ENCODE measurements around the gene PDE4B.

The PDE4B gene

GRCh38 chr1:66271216-66271903, 478.7 kb downstream of the PDE4B start:
- peak; percentile 44 for DNase-seq

DNA sequence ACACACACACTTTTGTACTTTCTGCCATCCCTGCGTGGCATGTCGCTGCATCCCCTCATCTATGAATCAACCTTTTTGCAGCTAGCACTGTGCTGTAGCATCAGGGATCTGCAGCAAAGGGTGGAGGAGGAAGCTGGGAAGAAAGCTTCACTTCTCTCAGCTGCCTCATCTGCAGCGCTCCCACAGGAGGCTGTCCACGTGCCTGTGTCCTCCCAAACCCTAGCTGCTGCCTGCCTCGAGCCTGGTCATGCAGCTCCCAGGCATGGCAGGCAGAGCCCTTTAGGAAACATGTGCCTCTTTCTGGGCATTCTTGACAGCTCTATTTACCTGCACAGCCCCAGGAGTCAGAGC, 479.2 kb downstream of the PDE4B start:
- no peak for DNase-seq

- DNase-seq = no peak
Measured at GRCh38 chr1:66273656-66274055, 481.0 kb downstream of the PDE4B start.

- no peak for DNase-seq
Measured at GRCh38 chr1:66274634-66275033, 481.9 kb downstream of the PDE4B start.

DNA sequence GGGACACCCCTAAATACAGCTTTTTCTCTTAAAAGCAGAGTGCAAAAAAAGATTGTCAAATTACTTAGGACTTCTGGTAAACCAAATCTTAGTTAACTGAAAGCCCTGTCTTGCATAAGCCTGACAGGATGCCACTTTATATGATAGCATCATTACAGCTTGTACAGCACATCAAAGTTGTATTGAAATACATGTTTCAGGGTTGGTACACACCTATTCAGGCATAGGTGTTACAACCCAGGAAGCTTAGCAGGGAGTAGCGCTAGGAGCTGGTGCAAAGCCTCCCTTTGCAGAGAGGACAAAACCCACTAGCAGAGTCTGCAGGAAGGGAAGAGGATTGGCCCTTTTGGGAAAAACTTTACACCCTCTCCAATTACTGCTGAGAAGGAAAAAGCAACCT, 482.4 kb downstream of the PDE4B start:
- DNase-seq = no peak

DNA sequence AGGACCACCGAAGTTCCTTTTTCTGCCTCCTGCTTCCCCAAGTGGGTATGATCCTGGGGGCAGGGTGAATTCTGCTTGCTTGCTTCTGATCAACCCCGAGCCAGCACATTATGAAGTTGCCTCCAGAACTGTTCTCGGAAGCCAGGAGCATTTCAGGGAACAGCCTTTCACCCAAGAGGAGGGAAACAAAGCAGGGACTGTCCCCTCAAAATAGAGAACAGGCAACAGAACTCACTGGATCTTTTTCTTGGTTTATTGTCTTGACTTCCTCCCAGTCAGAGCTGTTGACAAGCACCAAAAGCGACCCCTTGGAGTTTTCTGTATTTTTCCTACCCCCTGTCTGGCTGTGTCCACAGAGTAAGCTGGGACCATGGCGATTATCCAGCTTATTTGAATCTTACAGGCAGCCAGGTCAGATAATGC, 482.9 kb downstream of the PDE4B start:
- DNase-seq = no peak

- no peak for DNase-seq
Measured at GRCh38 chr1:66276218-66276617, 483.5 kb downstream of the PDE4B start.

- no peak for DNase-seq
Measured at GRCh38 chr1:66278260-66279021, 485.7 kb downstream of the PDE4B start.

DNA sequence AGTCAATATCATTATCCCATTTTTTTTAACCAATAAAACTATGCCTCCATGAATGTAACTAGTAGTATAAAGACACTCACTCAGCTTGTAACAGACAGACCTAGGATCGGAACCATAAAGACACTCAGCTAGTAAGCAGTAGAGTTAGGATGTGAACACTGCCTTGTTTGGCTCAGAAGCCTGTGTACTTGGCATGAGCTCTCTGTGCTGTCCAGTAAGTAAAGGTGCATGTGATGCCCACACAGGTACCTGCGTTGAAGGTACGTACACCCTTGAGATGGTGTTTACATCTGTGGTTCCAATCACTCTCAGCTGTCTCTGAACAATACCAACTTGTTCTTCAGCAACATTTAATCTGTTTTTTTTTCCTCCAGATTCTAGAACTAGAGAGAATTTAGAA, 489.1 kb downstream of the PDE4B start:
- no peak for DNase-seq

DNA sequence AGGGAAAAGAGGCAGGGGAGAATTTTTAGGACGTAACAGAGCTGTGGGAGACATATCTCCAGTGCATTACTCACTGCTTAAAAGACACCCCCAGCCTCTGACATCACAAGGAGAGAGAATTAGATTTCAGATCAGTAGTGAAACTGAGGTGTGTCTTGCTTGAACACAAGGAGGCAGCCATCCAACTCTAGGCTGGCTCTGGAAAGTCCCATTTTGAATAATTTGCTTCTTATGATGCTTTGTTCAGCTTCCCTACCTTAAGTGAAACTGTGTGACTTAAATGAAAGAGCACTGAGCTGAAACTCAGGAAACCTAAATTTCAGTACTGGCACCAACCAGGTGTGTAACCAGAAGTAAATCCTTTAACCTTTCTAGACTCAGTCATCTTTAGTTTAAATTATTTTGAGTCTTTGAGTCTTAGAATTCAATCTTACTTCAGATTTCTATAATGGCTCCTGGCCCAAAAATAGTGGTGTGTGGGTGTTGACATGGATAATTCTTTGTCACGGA, 489.7 kb downstream of the PDE4B start:
- DNase-seq = peak; percentile 36

DNA sequence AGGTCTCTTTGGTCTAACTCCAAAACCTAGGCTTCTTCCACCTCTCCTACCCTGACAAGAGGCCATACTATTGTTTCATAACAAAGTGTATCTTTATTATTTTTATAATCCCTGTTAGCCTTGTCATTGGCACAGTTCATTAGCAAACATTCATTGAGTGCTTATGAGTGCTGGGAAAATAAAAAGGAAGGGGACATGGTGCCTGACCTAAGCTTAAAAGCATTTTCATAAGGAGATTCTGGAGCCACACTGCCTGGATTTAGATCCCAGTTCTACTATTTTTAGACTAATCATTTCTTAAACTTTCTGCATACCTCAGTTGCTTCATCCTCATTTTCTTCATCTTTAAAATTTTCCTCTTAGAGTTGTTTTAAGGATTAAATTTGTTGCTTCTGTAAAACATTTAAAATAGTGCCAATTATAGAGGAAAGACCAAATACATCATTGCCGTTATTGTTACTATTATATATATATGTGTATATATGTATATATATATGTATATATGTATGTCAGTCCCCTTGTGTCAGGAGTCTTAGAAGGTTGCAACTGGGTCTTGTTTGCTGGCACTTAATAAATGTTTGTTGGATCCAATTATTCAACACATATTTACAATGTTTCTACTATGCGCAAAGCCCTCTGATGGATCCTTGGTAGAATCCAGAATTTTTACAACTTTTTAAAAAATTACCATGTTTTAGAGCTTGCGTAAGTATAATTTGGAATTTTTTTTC, 490.4 kb downstream of the PDE4B start:
- no peak for DNase-seq

- DNase-seq = no peak
Measured at GRCh38 chr1:66283622-66284041, 490.9 kb downstream of the PDE4B start.

GRCh38 chr1:66284746-66285145, 492.1 kb downstream of the PDE4B start:
- no peak for DNase-seq

DNA sequence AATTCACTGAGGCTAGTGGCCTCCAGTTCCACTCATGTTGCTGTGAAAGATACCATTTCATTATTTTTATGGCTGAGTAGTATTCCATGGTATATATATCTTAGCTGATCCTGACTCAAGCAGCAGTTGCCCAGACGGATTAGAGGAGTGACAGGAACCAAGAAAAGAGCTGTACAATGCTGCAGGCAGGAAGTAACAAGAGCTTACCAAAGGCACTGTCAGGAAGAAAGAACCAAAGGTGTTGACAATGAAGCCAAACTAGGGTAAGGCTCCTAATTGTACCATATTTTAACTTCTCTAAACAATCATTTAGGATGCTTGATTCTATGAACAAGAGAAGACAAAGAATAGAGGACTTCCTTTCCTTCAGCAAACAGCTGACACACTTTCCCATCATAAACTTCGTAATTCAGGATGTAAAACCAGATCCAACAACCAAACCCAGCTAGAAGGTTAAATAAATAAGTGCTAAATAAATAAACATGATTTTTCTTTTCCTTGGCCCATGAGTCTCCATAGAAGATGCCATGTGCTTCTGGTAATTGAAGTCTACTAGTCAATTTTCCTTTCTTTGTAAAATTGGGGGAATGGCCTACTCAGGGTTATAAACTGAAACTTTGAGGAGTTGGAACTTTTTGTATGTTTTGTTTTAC, 493.0 kb downstream of the PDE4B start:
- no peak for DNase-seq

DNA sequence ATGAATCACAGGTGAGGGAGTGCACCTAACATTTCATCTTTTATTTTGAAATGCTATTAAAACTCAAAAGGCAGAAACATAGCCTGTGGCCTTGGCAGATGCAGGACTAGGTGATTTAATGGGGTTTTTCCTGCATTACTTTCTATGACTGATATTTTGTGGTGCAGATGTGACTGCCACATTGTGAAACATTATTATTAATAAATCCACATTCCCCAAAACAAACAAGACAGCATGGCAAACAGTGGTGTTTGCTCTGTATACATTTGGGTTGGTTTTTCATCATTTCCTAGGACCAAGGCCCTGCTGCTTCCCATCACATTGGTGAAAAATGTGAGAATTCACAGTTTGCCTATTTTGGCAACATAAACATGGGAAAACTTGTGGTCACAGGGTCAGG, 493.6 kb downstream of the PDE4B start:
- DNase-seq = no peak

- DNase-seq = no peak
Measured at GRCh38 chr1:66288048-66288447, 495.4 kb downstream of the PDE4B start.

DNA sequence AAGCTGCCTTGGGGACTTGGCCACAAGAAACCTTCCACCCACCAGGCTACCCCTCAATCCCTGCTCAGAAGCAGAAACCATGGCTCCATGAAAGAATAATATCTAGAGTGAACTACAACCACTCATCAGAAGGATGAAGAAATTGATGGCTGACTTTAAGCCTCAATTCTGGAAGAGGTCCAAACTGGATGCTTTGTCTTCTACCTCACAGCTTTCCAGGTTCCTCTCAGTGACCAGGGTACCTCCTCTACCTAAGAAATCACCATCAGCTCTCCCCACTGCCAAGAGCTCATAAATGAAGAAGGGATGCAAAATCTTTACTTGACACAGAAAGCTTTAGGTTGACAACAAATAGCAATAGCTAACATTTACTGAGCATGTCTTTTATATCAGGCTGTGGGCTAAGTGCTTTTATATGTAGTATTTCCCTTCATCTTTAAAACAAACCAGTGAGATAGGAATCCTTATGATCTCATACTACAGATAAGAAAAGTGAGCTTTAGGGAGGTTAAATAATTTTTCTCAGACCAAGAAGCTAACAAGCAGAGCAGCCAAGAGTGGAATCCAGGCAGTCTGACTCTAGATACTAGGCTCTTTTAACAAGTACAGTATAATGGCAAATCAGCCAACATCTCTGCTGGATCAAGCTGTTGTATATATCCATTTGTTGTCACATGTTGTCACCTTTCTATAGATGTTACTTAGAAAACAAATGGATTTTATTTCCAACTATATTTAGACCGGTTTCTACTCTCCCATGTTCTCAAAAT, 498.3 kb downstream of the PDE4B start:
- DNase-seq = no peak

GRCh38 chr1:66291531-66291864, 498.8 kb downstream of the PDE4B start:
- DNase-seq = no peak

- DNase-seq = no peak
Measured at GRCh38 chr1:66292305-66292704, 499.6 kb downstream of the PDE4B start.

GRCh38 chr1:66292944-66293343, 500.2 kb downstream of the PDE4B start:
- DNase-seq = no peak

DNA sequence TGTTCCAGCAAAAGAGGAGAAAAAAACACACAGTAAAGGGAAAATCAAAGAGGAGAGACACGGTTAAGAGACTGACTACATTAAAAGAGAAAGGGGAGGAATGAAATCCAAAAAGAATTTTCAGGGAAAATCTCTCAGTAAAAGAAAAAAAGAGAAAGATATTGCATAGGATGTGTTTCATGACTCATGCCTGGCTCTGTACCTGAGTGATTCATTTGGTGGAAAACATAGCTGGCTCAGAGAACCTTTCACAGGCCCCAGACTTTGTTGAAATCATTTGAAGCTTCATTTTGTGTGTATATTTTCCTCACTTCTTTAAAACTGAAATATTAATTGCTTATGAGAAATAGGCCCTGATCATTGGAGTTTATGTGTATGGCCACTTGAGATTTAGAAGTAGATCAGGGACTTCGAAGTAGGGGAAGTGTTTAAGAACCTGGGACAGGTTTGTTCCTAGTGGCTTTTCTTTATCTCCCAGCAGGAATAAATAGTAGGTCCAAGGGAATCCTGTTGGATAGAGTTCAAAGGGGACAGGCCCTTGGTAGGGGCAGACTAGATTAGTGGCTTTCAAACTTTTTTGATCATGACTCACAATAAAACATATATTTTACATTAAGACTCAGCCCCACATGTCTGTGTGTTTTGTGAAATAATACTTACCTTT, 502.1 kb downstream of the PDE4B start:
- DNase-seq = no peak

- DNase-seq = no peak
Measured at GRCh38 chr1:66295803-66296202, 503.1 kb downstream of the PDE4B start.

Data from stimulated activated CD4-positive, alpha-beta T cell treated with anti-CD3 and anti-CD28 coated beads, Interleukin-4, amount 100 ng/mL, for 1 hour (primary cell).